OCI-LY3 (cell line): Measurements from ENCODE around the gene ZSCAN20.

Source experiments
- H2AFZ ChIP-seq: fragments of 200-600, 300-600 bp; shearing (Covaris generic); 2 replicates; pipeline ENCODE4 v1.6.0; 2014; ENCODE audit warnings: antibody characterized with exemption, low read depth, low read length
- H3K27ac ChIP-seq: fragments of 200-600, 300-600 bp; sonication (generic); 2 replicates; pipeline ENCODE4 v1.5.1; 2014; ENCODE audit warnings: mild to moderate bottlenecking, low read length, moderate library complexity, mixed read lengths
- H3K27me3 ChIP-seq: fragments of 200-600, 300-600 bp; sonication (generic); 2 replicates; pipeline ENCODE4 v1.6.1; 2014; ENCODE audit warnings: low read depth, low read length, mixed read lengths
- H3K36me3 ChIP-seq: fragments of 200-600, 300-600 bp; sonication (generic); replicated peaks from 2 replicates; pipeline ENCODE3; 2014; ENCODE audit warnings: low read depth, low read length, mixed read lengths
- H3K4me1 ChIP-seq: fragments of 300-600, 200-600 bp; sonication (generic); 2 replicates; pipeline ENCODE4 v1.6.1; 2014; ENCODE audit warnings: low read length, mixed read lengths
- H3K4me2 ChIP-seq: fragments of 200-600, 300-600 bp; sonication (generic); 2 replicates; pipeline ENCODE4 v1.6.1; 2014; ENCODE audit warnings: low read length, mixed read lengths
- H3K4me3 ChIP-seq: fragments of 300-600, 200-600 bp; sonication (generic); 2 replicates; pipeline ENCODE4 v1.5.1; 2014; ENCODE audit warnings: antibody characterized with exemption, mild to moderate bottlenecking, low read length, moderate library complexity
- H3K79me2 ChIP-seq: fragments of 300-600, 200-600 bp; shearing (Covaris generic); 2 replicates; pipeline ENCODE4 v1.6.1; 2014; ENCODE audit warnings: mild to moderate bottlenecking, low read length, mixed read lengths
- H3K9ac ChIP-seq: fragments of 300-600, 200-600 bp; shearing (Covaris generic); 2 replicates; pipeline ENCODE4 v1.6.0; 2014; ENCODE audit warnings: mild to moderate bottlenecking, low read length, moderate library complexity
- H3K9me3 ChIP-seq: fragments of 200-600, 300-600 bp; shearing (Covaris generic); 2 replicates; pipeline ENCODE4 v1.6.1; 2014; ENCODE audit warnings: low read length, mixed read lengths; ENCODE audit not compliant: insufficient read depth
- H4K20me1 ChIP-seq: fragments of 200-600, 300-600 bp; sonication (generic); 2 replicates; pipeline ENCODE4 v1.6.1; 2016; ENCODE audit warnings: low read length, mixed read lengths; ENCODE audit not compliant: insufficient read depth
- CTCF ChIP-seq: fragments of 200-600, 300-600 bp; sonication (generic); IDR thresholded peaks from 2 replicates; pipeline ENCODE4 v1.5.1; 2014; ENCODE audit warnings: antibody characterized with exemption, low read length, low read depth
- EZH2phosphoT487 ChIP-seq: fragments of 200-600 bp; shearing (Covaris generic); IDR thresholded peaks from 2 replicates; pipeline ENCODE4 v1.6.1; 2018; ENCODE audit warnings: antibody characterized with exemption, mixed run types, low read depth

The ZSCAN20 gene

GRCh38 chr1:33466159-33466558, 6.3 kb upstream of the ZSCAN20 start:
- Histone ChIP-seq H3K36me3 (no peaks in the 10 kb centered on the region), H3K4me1 (peaks cover 14% of the 10 kb centered on the region), H3K27ac (no peak overlapping the region), H3K9me3 (no peaks in the 10 kb centered on the region), H4K20me1 (no peaks in the 10 kb centered on the region; the same call in 1 of the 2 replicates), H3K79me2 (no peaks in the 10 kb centered on the region), H2AFZ (no peak overlapping the region), H3K9ac (no peak overlapping the region), H3K27me3 (no peaks in the 10 kb centered on the region), H3K4me2 (no peak overlapping the region), H3K4me3 (no peak overlapping the region)
- no peak for TF ChIP-seq CTCF
- no peak for TF ChIP-seq EZH2phosphoT487

DNA sequence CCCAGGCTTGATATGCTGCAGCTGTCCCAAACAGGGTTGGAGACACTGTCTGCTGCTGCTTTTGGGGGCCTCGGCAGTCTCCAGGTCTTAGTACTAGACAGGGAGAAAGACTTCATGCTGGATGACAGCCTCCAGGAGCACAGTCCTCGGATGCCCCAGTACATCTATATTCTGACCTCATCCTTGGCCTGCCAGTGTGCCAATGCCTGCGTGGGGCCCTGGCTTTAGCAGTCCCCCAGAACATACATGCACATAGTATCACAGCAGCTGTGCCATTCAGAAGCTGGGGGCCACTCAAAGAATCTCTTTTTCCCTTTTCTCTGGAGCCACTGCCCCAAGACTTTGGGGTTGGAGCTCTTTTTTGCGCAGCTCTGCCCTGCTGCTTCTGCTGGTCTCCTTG, 4.4 kb upstream of the ZSCAN20 start:
- Histone ChIP-seq H2AFZ (no peak overlapping the region), H3K9me3 (no peaks in the 10 kb centered on the region), H3K79me2 (no peaks in the 10 kb centered on the region), H3K36me3 (no peaks in the 10 kb centered on the region), H3K4me2 (no peak overlapping the region), H4K20me1 (no peaks in the 10 kb centered on the region), H3K27ac (no peak overlapping the region), H3K4me3 (no peak overlapping the region), H3K9ac (no peak overlapping the region), H3K4me1 (peaks cover 11% of the 10 kb centered on the region), H3K27me3 (no peaks in the 10 kb centered on the region)
- no peak for TF ChIP-seq CTCF
- no peak for TF ChIP-seq EZH2phosphoT487

- no peak for TF ChIP-seq CTCF
- H3K79me2 ChIP-seq, result no peaks in the 10 kb centered on the region
These were observed 3.9 kb upstream of the ZSCAN20 start for GRCh38 chr1:33468531-33468930.

GRCh38 chr1:33468967-33469366, 3.5 kb upstream of the ZSCAN20 start:
- Histone ChIP-seq H3K9me3 (no peaks in the 10 kb centered on the region), H3K36me3 (no peaks in the 10 kb centered on the region), H3K4me2 (no peak overlapping the region), H2AFZ (no peak overlapping the region), H4K20me1 (no peaks in the 10 kb centered on the region), H3K27me3 (no peaks in the 10 kb centered on the region), H3K27ac (no peak overlapping the region), H3K9ac (no peak overlapping the region), H3K79me2 (no peaks in the 10 kb centered on the region), H3K4me1 (peaks cover 14% of the 10 kb centered on the region), H3K4me3 (no peak overlapping the region)
- TF ChIP-seq CTCF (no peak), EZH2phosphoT487 (no peak)

More at GRCh38 chr1:33468531-33468930, 3.9 kb upstream of the ZSCAN20 start:
- Histone ChIP-seq H3K4me1 (peaks cover 14% of the 10 kb centered on the region), H3K9me3 (no peaks in the 10 kb centered on the region), H3K4me3 (no peak overlapping the region), H3K27ac (no peak overlapping the region), H3K36me3 (no peaks in the 10 kb centered on the region), H3K27me3 (no peaks in the 10 kb centered on the region), H2AFZ (no peak overlapping the region), H4K20me1 (no peaks in the 10 kb centered on the region), H3K4me2 (no peak overlapping the region), H3K9ac (no peak overlapping the region)
